Transverse colon (tissue), 3 donors: Measurements from ENCODE around the gene OSBPL9.

Experiments
- CTCF ChIP-seq, 5 experiments: fragments of 200-600 bp in 3 of 5; fragments of 450-650 bp in 2 of 5; sonication (generic) in 3 of 5; IDR thresholded peaks; 1 replicate in 2 of 5; 2 replicates in 3 of 5; pipeline ENCODE4 v1.5.1; 2016 to 2017; ENCODE audit warnings: antibody characterized with exemption in 5 of 5, inconsistent platforms in 3 of 5, mild to moderate bottlenecking in 2 of 5, moderate library complexity in 1 of 5
- EP300 ChIP-seq: sonication (generic); formaldehyde crosslinking; IDR thresholded peaks from one replicate; pipeline ENCODE4 v1.6.1; 2017; ENCODE audit warnings: antibody characterized with exemption, low read depth

- TF ChIP-seq CTCF (IDR thresholded peaks at IDR 0.05) (no peak), EP300 (no peak)
Measured at GRCh38 chr1:51576085-51576444, 40.8 kb upstream of the OSBPL9 start.
